SHP77 (cell line): ENCODE data around the gene OR1K1.
"Not testable (repeated sequence)": the region's sequence is repeated elsewhere in the genome, so short reads cannot be mapped to it uniquely, and the experiment has no call there.

Source experiments
- DNase-seq, 2 experiments: peaks; one replicate each; lab custom pipeline; 2025; lab: John Stamatoyannopoulos, UW

The OR1K1 gene

GRCh38 chr9:122812736-122813135, 12.8 kb downstream of the OR1K1 start:
- DNase-seq: no peak

GRCh38 chr9:122814545-122814944, 14.6 kb downstream of the OR1K1 start:
- DNase-seq: no peak

GRCh38 chr9:122815544-122815943, 15.6 kb downstream of the OR1K1 start:
- no peak for DNase-seq

GRCh38 chr9:122816163-122816867, 16.4 kb downstream of the OR1K1 start:
- peak; percentile 78 to 88 for DNase-seq

GRCh38 chr9:122819326-122819725, 19.4 kb downstream of the OR1K1 start:
- no peak for DNase-seq

- DNase-seq: peak; percentile 15 to 36
Measured at GRCh38 chr9:122819791-122820489, 20.0 kb downstream of the OR1K1 start.

- no peak for DNase-seq
Measured at GRCh38 chr9:122820490-122820845, 20.5 kb downstream of the OR1K1 start.

GRCh38 chr9:122821278-122821943, 21.5 kb downstream of the OR1K1 start:
- no peak for DNase-seq

GRCh38 chr9:122822056-122822455, 22.1 kb downstream of the OR1K1 start:
- no peak for DNase-seq

- DNase-seq: no peak
Measured at GRCh38 chr9:122822938-122823337, 23.0 kb downstream of the OR1K1 start.

- DNase-seq: no peak
Measured at GRCh38 chr9:122827761-122828093, 27.8 kb downstream of the OR1K1 start.

GRCh38 chr9:122828965-122829284, 29.0 kb downstream of the OR1K1 start:
- DNase-seq: not testable (repeated sequence)

- no peak for DNase-seq
Measured at GRCh38 chr9:122832194-122832593, 32.3 kb downstream of the OR1K1 start.

GRCh38 chr9:122835313-122835731, 35.4 kb downstream of the OR1K1 start:
- no peak for DNase-seq

- no peak for DNase-seq
Measured at GRCh38 chr9:122837266-122837850, 37.4 kb downstream of the OR1K1 start.

- DNase-seq: peak; percentile 1 to 22
Measured at GRCh38 chr9:122838441-122838840, 38.5 kb downstream of the OR1K1 start.

GRCh38 chr9:122841501-122841900, 41.6 kb downstream of the OR1K1 start:
- DNase-seq: no peak

- DNase-seq: no peak
Measured at GRCh38 chr9:122844137-122844536, 44.2 kb downstream of the OR1K1 start.

- no peak for DNase-seq
Measured at GRCh38 chr9:122845116-122845515, 45.2 kb downstream of the OR1K1 start.

GRCh38 chr9:122846371-122846940, 46.5 kb downstream of the OR1K1 start:
- DNase-seq: no peak

- no peak for DNase-seq
Measured at GRCh38 chr9:122848256-122848943, 48.5 kb downstream of the OR1K1 start.
